ENCODE data around the gene BSDC1. TPM values are rescaled to one million over a fixed set of nuclear protein-coding genes. Genes with fewer than 3 reads are reported as not detected.

The BSDC1 gene
- total RNA-seq, 2 experiments from 2014 or later: 52.5 to 52.6 TPM

GRCh38 chr1:32390904-32391870, 3.1 kb downstream of the BSDC1 start:
- POLR2A ChIA-PET: no interaction called here
- no peak for DNase-seq

GRCh38 chr1:32388641-32389040, 5.6 kb downstream of the BSDC1 start:
- Mint-ChIP-seq H3K27ac (no peak overlapping the region), H3K4me3 (no peak overlapping the region), H3K9me3 (no peaks in the 10 kb centered on the region), H3K4me1 (peaks cover 14% of the 10 kb centered on the region), H3K36me3 (ENCODE audit: low read depth) (peaks cover 16% of the 10 kb centered on the region), H3K27me3 (no peaks in the 10 kb centered on the region)
- ChIA-PET CTCF (no interaction called here), POLR2A (no interaction called here)
- no peak for DNase-seq

More at GRCh38 chr1:32390904-32391870, 3.1 kb downstream of the BSDC1 start:
- Mint-ChIP-seq H3K27ac (no peak overlapping the region), H3K27me3 (no peaks in the 10 kb centered on the region), H3K4me3 (no peak overlapping the region), H3K36me3 (ENCODE audit: low read depth) (peaks cover 11% of the 10 kb centered on the region), H3K9me3 (no peaks in the 10 kb centered on the region), H3K4me1 (peaks cover 30% of the 10 kb centered on the region)
- CTCF ChIA-PET: interaction anchor here (1.9 kb wide), 1 partner anchor 10 kb away, joined by 5 read pairs; no protein-coding TSS in a partner anchor

- no peaks in the 10 kb centered on the region for H3K27me3 Mint-ChIP-seq
- no peak overlapping the region for H3K4me3 Mint-ChIP-seq
- POLR2A ChIA-PET: no interaction called here
- no peak for DNase-seq
- no peaks in the 10 kb centered on the region for H3K9me3 Mint-ChIP-seq
- H3K4me1 Mint-ChIP-seq: no peaks in the 10 kb centered on the region
- H3K36me3 Mint-ChIP-seq (ENCODE audit: low read depth): peaks cover 25% of the 10 kb centered on the region
- CTCF ChIA-PET: interaction anchor here (0.6 to 1.5 kb wide), 3 partner anchors 13 to 211 kb away, joined by 3 to 4 read pairs (median 4); no protein-coding TSS in a partner anchor
- H3K27ac Mint-ChIP-seq: no peak overlapping the region
Measured at GRCh38 chr1:32386676-32387392, 7.4 kb downstream of the BSDC1 start.

DNA sequence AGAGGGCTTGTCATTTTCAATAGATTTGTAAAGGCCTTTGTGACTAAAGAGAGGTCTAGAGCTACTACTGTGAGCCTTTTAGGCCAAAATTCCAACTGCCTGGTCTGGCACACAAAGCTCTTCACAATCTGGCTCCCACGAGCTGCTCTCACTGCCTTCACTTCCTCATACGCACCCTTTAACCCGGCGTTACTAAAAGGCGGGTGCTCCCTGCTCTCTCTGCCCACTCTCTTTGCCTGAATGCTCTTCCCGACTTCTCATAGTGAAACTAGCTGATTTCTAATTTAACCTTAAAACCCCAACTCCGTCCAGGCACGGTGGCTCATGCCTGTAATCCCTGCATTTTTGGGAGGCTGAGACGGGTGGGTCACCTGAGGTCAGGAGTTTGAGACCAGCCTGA, 14.2 kb downstream of the BSDC1 start:
- Mint-ChIP-seq H3K27me3 (no peaks in the 10 kb centered on the region), H3K4me1 (no peaks in the 10 kb centered on the region), H3K27ac (no peak overlapping the region), H3K9me3 (no peaks in the 10 kb centered on the region), H3K4me3 (no peak overlapping the region), H3K36me3 (ENCODE audit: low read depth) (peaks cover 56% of the 10 kb centered on the region)
- POLR2A ChIA-PET: no interaction called here
- CTCF ChIA-PET: interaction anchor here (1.0 kb wide), 1 partner anchor 21 kb away, joined by 3 read pairs; no protein-coding TSS in a partner anchor
- no peak for DNase-seq

- no peak for DNase-seq
- Mint-ChIP-seq H3K36me3 (ENCODE audit: low read depth) (peaks cover 67% of the 10 kb centered on the region), H3K27ac (no peak overlapping the region), H3K4me1 (peaks cover 6% of the 10 kb centered on the region), H3K9me3 (no peaks in the 10 kb centered on the region), H3K27me3 (no peaks in the 10 kb centered on the region), H3K4me3 (no peak overlapping the region)
- ChIA-PET POLR2A (no interaction called here), CTCF (interaction anchor here (0.9 to 1.6 kb wide), 2 partner anchors 23 to 161 kb away, joined by 3 to 7 read pairs; no protein-coding TSS in a partner anchor)
Measured at GRCh38 chr1:32377541-32378220, 16.6 kb downstream of the BSDC1 start.

DNA sequence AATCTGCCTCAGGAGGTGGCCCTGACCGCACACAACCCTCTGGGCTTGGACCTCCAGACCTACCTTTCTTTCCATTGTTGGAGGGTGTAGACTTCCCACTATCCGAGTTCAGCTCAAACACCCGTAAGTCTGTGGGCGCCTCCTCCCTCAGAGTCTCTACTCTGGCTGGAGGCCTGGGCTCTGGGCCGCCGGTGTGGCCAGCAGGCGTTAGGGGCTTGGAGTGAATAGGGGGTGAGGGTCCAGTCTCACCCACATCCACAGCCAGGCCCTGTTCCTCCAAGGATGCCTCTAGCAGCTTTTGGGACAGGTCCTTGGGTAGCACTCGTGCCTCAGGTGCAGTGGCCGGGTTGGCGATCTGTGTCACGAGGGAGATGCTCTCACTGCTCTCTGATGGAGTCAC, 18.0 kb downstream of the BSDC1 start:
- Mint-ChIP-seq H3K4me3 (no peak overlapping the region), H3K27ac (no peak overlapping the region), H3K36me3 (ENCODE audit: low read depth) (peaks cover 63% of the 10 kb centered on the region), H3K27me3 (no peaks in the 10 kb centered on the region), H3K9me3 (no peaks in the 10 kb centered on the region), H3K4me1 (peaks cover 18% of the 10 kb centered on the region)
- ChIA-PET CTCF (interaction anchor here (1.6 kb wide), 1 partner anchor 160 kb away, joined by 7 read pairs; no protein-coding TSS in a partner anchor), POLR2A (no interaction called here)
- DNase-seq: no peak

- CTCF ChIA-PET: interaction anchor here (1.1 kb wide), 1 partner anchor 22 kb away, joined by 3 read pairs; no protein-coding TSS in a partner anchor
- Mint-ChIP-seq H3K27me3 (no peaks in the 10 kb centered on the region), H3K36me3 (ENCODE audit: low read depth) (peaks cover 59% of the 10 kb centered on the region), H3K9me3 (no peaks in the 10 kb centered on the region), H3K4me3 (no peak overlapping the region), H3K4me1 (peaks cover 18% of the 10 kb centered on the region), H3K27ac (no peak overlapping the region)
- POLR2A ChIA-PET: no interaction called here
- no peak for DNase-seq
Measured at GRCh38 chr1:32373996-32374592, 20.1 kb downstream of the BSDC1 start.

DNA sequence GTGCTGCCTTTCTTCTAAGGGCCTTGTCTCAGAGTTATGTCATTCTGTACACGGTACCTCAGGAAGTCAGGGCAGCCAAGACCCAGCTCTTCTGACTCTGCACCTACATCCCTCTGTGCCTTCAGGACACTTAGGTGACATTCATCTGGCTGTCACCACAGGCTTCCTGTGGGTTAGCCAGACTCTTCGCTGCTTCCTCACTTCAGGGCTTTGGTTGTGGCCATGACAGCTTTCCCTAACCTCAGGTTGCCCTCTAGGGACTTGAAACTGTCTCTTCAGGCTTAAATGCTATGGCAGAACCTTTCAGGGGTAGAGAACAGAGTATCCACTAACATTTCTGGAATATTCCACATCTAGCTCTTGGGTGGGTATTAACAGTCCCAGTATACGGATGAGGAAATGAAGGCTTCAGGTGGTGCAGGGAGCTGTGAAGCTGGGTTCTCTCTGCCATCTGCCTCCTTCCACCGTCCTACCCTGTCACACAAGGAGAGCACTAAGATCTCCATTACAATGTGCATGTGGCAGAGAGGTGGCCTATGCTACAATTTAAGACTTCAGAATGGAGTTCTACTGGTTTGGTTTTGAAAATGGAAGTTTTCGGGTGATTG, 22.0 kb downstream of the BSDC1 start:
- Mint-ChIP-seq H3K4me3 (no peak overlapping the region), H3K36me3 (ENCODE audit: low read depth) (peaks cover 51% of the 10 kb centered on the region), H3K4me1 (peaks cover 18% of the 10 kb centered on the region), H3K9me3 (no peaks in the 10 kb centered on the region), H3K27me3 (no peaks in the 10 kb centered on the region), H3K27ac (peak overlapping the region; percentile 33)
- peak; percentile 74 for DNase-seq
- POLR2A ChIA-PET: interaction anchor here (0.6 to 1.8 kb wide), 17 partner anchors 12 to 319 kb away, joined by 3 to 11 read pairs (median 4); partner anchors contain the start of genes BSDC1, HDAC1, LCK and MARCKSL1
- CTCF ChIA-PET: interaction anchor here (0.6 to 2.2 kb wide), 14 partner anchors 12 to 222 kb away, joined by 3 to 36 read pairs (median 4); partner anchors contain the start of genes CCDC28B, IQCC and MARCKSL1

DNA sequence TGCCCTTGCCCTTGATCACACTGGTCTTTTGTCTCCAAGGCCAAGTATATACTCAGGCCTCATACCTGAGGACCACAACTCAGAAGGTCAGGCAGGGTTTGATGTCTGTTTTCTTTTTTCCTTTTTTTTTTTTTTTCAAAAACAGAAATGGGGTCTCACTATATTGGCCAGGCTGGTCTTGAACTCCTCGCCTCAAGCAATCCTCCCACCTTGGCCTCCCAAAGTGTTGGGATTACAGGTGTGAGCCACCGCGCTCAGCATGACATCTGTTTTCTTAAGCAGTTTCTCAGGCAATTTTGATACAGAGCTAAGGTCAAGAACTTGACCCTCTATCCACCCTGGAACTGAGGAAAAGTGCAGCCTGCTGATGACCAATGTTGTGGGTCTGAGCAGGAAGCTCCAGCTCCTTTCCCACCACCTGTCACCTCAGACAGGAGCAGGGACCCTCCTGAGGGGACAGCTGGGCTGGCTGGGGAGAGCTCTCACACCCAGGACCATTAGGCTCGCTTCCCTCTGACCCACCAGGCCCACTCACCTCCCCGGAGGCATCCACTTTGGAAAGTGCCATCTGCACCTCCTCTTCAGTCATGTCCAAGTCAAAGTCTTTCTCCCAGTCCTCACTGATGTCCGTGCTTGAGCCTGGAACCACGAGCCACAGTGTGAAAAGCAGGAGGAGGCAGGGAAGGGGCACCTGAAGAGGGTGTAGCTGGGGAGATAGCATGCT, 26.2 kb downstream of the BSDC1 start:
- Mint-ChIP-seq H3K4me3 (no peak overlapping the region), H3K36me3 (ENCODE audit: low read depth) (peaks cover 29% of the 10 kb centered on the region), H3K9me3 (no peaks in the 10 kb centered on the region), H3K27ac (no peak overlapping the region), H3K27me3 (no peaks in the 10 kb centered on the region), H3K4me1 (peaks cover 15% of the 10 kb centered on the region)
- ChIA-PET POLR2A (no interaction called here), CTCF (interaction anchor here (0.6 to 1.5 kb wide), 2 partner anchors 14 to 33 kb away, joined by 3 read pairs; no protein-coding TSS in a partner anchor)
- no peak for DNase-seq

GRCh38 chr1:32365445-32365844, 28.8 kb downstream of the BSDC1 start:
- ChIA-PET CTCF (no interaction called here), POLR2A (no interaction called here)
- H3K27me3 Mint-ChIP-seq: peaks cover 7% of the 10 kb centered on the region
- H3K9me3 Mint-ChIP-seq: no peaks in the 10 kb centered on the region
- H3K4me3 Mint-ChIP-seq: no peak overlapping the region
- peaks cover 34% of the 10 kb centered on the region for H3K36me3 Mint-ChIP-seq (ENCODE audit: low read depth)
- no peak for DNase-seq
- H3K27ac Mint-ChIP-seq: no peak overlapping the region
- peaks cover 6% of the 10 kb centered on the region for H3K4me1 Mint-ChIP-seq

DNA sequence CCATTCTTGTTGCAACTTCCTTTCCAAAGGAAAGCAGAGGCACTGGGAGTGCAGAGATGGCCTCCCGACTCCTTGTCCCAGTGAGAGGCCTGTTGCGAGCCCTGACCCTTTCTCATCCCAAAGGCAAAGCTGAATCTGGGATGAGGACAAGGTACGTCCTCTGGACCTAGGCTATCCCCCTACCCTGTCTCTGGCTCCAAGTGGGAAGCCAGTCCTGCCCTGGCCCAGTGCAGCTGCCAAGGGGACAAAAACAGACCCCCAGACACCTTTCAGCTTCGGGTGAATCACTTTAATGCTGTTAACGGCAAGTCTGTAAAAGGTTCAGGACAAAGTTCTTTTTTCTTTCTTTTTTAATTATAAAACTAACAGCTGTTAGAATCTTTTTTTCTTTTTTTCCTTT, 29.4 kb downstream of the BSDC1 start:
- CTCF ChIA-PET: no interaction called here
- Mint-ChIP-seq H3K27ac (no peak overlapping the region), H3K27me3 (peaks cover 7% of the 10 kb centered on the region), H3K36me3 (ENCODE audit: low read depth) (peaks cover 34% of the 10 kb centered on the region), H3K4me3 (no peak overlapping the region), H3K4me1 (peaks cover 9% of the 10 kb centered on the region), H3K9me3 (no peaks in the 10 kb centered on the region)
- POLR2A ChIA-PET: no interaction called here
- DNase-seq: no peak

Measured in activated CD4-positive, alpha-beta memory T cell treated with anti-CD3 and anti-CD28 coated beads, Interleukin-2, amount 10 ng/mL, durations not matched to agents 7 days and 5 days (primary cell).